ENCODE results near the gene SEC62. TPM values are rescaled to one million over a fixed set of nuclear protein-coding genes. Genes with fewer than 3 reads are reported as not detected.

The SEC62 gene, protein sequence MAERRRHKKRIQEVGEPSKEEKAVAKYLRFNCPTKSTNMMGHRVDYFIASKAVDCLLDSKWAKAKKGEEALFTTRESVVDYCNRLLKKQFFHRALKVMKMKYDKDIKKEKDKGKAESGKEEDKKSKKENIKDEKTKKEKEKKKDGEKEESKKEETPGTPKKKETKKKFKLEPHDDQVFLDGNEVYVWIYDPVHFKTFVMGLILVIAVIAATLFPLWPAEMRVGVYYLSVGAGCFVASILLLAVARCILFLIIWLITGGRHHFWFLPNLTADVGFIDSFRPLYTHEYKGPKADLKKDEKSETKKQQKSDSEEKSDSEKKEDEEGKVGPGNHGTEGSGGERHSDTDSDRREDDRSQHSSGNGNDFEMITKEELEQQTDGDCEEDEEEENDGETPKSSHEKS
- total RNA-seq, result 34.3 and 56.7 TPM in 2 replicates

DNA sequence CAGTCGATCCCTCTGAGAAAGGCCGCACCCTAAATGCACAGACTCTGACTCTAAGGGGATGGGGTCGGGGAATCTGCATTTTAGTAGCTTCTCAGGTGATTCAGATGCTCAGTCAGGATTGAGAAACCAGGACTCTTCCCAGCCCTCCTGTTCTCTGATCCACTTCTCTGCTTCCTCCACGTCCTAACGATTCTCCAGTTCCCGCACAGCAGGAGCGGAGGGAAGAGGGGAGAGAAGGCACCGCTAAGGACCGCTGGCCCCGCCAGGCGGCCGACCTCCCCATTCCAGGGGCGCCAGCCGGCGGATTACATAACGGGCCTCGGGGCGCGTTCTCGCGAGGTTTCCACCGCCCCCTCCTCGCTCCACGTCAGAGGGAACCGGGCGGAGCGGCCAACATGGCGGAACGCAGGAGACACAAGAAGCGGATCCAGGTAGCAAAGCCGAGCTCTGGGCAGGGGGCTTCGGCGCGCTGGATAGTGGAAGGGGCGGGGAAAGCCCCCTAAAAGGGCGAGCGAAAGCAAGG lies at the start of gene SEC62:
Gene SEC62, plus strand, starts transcription at position 380 of the 523 bp plus-strand sequence. Its CDS starts 16 bp downstream, at position 396.

DNA sequence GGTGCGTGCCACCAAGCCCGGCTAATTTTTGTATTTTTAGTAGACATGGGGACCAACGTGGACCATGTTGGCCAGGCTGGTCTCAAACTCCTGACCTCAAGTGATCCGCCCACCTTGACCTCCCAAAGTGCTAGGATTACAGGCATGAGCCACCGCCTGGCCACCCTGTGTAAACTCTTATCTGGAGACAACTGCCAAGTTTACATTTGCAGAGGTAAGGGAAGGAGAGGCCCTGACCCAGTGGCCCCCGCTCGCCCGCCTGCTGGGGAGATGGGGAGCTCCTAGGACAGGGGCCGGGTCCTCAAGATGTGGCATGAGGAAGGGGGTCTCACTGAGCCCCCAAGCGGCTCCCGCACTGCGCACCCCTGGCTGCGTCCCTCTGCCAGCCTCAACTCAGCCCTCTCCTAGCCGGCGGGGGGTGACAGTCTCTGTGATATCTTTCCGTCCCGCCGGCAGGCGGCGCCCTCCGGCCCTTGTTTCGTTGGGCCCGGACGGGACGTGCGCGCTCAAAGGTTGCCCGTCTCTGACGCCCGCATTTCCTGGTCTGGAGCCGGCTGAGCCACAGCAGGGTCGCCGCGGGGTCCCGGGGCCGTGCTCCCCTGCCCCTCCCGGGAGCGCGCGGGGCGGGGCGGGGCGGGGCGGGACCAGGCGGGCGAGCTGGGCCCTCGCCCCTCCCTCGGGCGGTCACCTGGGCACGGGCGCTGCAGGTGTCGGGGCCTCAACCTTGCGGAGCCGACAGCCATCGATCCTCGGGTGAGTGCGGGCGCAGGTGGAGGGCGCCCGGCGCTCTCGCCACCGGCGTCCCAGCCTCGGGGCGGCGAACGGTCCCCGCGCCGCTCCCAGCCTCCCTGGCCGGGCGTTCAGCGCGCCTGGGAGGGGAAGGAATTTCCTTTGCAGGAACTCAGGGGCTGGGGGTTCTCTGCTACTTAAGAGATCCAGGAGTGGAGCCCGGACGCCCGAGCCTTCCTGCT lies 71.1 kb downstream of the SEC62 start, which contains the start of gene GPR160:
Gene GPR160, plus strand, starts transcription at position 533 of the 971 bp plus-strand sequence. CDS start 45,978 bp downstream, outside the sequence.

Other genes with a start within 250 kb of the SEC62 start
- 46.9 and 184 TPM in 2 replicates for gene TERC, start 201.7 kb upstream of the SEC62 start, total RNA-seq
- gene ACTRT3, start 197.2 kb upstream of the SEC62 start, total RNA-seq, result 3.3 and 4.3 TPM in 2 replicates
- gene MYNN, start 193.4 kb upstream of the SEC62 start, total RNA-seq, result 19.1 and 22.1 TPM in 2 replicates
- not detected in 2 replicates for gene LRRIQ4, start 153.9 kb upstream of the SEC62 start, total RNA-seq
- gene LRRC34, start 153.9 kb upstream of the SEC62 start, total RNA-seq, result 0.38 and 2.2 TPM in 2 replicates
- not detected in 2 replicates for gene LRRC31, start 96.9 kb upstream of the SEC62 start, total RNA-seq
- not detected in 2 replicates for gene SAMD7, start 55.2 kb upstream of the SEC62 start, total RNA-seq
- gene GPR160, start 71.2 kb downstream of the SEC62 start, total RNA-seq, result 0.54 and 2.7 TPM in 2 replicates
- 10.4 and 17.5 TPM in 2 replicates for gene PHC3, start 214.9 kb downstream of the SEC62 start, total RNA-seq